Measurements from ENCODE around the gene STIM1.
"Not testable (repeated sequence)": the region's sequence is repeated elsewhere in the genome, so short reads cannot be mapped to it uniquely, and the experiment has no call there.

Gene STIM1

DNA sequence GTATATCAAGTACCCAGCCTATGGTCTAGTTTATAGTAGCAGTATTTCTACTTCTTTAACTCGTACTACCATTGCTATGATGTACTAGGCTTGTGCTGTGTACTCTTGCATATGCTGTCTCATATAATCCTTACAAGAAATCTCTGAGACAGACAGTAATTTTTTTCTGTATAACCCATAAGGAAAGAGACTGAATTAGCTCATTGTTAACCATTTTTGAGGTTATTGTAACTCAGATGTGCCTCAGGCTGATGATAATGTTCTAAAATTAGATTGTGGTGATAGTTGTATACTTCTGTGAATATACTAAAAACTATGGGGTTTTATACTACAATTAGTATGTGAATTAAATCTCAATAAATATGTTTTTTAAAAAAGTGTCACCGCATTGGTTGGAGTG, 127.0 kb downstream of the STIM1 start:
- no peak overlapping the region for H3K27ac Mint-ChIP-seq
- H3K9me3 Mint-ChIP-seq = no peaks in the 10 kb centered on the region
- H3K36me3 Mint-ChIP-seq (ENCODE audit: low read depth) = peaks cover 5% of the 10 kb centered on the region
- H3K4me1 Mint-ChIP-seq (ENCODE audit: low read depth) = peaks cover 61% of the 10 kb centered on the region
- no peak overlapping the region for H3K4me3 Mint-ChIP-seq
- H3K27me3 Mint-ChIP-seq (ENCODE audit: low read depth) = no peaks in the 10 kb centered on the region

DNA sequence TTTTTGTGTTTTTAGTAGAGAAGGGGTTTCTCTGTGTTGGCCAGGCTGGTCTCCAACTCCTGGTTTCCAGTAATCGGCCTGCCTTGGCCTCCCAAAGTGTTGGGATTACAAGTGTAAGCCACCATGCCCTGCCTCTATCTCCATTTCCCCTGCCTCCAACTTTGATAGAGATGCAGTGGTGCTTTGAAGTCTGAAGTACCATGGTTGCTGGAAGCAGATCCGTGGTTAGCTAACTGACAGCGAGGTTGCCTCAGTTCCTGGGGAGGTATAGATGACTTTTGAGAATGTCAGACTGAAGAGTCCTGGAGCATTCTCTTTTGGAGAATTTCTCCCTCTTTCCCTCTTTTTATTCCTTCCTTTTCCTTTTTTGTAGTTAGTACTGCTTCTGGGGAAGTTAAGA, 127.6 kb downstream of the STIM1 start:
- no peak overlapping the region for H3K4me3 Mint-ChIP-seq
- H3K9me3 Mint-ChIP-seq = no peaks in the 10 kb centered on the region
- H3K36me3 Mint-ChIP-seq (ENCODE audit: low read depth) = peaks cover 10% of the 10 kb centered on the region
- H3K4me1 Mint-ChIP-seq (ENCODE audit: low read depth) = peaks cover 67% of the 10 kb centered on the region
- no peaks in the 10 kb centered on the region for H3K27me3 Mint-ChIP-seq (ENCODE audit: low read depth)
- H3K27ac Mint-ChIP-seq = peak overlapping the region; percentile 10

DNA sequence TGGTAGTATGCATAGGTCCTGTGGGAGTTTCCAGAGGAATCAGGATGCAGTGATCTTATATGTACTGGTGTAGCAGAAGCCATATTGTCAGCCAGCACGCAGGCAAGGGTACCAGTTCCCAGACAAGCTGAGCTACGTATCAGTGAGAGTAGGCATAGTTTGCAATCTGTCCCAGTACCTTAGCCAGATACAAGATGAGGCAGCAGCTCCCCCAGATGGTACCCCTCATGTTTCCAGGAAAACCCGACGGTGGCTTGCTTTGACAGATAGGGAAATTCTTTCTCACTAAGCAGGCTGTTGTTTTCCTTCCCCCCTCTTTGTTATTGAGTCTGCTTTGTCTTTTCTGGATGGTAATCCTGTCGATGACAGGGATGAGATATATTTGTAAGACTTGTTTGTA, 129.4 kb downstream of the STIM1 start:
- peaks cover 10% of the 10 kb centered on the region for H3K36me3 Mint-ChIP-seq (ENCODE audit: low read depth)
- H3K27me3 Mint-ChIP-seq (ENCODE audit: low read depth) = no peaks in the 10 kb centered on the region
- peaks cover 64% of the 10 kb centered on the region for H3K4me1 Mint-ChIP-seq (ENCODE audit: low read depth)
- H3K9me3 Mint-ChIP-seq = peaks cover under 1% of the 10 kb centered on the region
- no peak overlapping the region for H3K4me3 Mint-ChIP-seq
- no peak overlapping the region for H3K27ac Mint-ChIP-seq

DNA sequence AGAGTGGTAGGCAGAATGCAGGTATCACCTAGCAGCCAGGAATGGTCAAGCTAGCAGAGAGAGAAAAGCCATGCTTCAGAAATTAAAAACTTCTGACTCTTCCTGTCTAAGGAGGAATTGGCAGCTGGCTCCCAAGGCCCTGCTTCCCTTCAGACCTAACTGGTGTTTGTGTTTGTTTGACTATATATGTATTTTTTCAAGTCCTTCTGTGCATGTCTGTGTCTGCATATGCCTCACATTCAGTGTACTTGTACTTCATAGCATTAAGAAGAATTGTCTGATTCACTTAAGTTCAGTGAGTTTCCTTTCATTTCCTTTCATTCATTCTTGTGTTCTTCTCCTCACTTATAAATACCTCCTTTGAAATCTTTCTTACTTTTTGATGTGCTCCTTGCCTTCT, 130.2 kb downstream of the STIM1 start:
- no peak overlapping the region for H3K27ac Mint-ChIP-seq

DNA sequence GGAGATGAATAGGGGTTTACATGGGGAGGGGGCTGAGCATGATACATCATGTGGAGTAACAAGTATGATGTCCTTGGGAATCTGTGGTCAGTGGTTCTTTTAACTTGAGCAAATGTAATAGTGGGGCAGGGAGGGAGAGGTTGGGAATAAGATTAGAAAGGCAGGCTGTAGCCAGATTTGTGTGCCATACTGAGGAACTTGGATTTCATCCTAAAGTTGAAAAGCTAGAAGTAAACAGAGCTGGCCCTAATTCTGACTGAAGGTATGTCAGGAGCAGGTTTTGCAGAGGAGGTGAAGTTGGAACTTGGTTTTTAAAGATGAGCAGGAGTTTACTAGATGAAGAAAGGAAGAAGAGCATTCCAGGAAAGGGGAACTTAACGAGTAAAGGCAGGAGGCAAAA, 130.8 kb downstream of the STIM1 start:
- H3K36me3 Mint-ChIP-seq (ENCODE audit: low read depth) = peaks cover 15% of the 10 kb centered on the region
- H3K9me3 Mint-ChIP-seq = peaks cover 3% of the 10 kb centered on the region
- no peak overlapping the region for H3K27ac Mint-ChIP-seq
- H3K4me1 Mint-ChIP-seq (ENCODE audit: low read depth) = peaks cover 65% of the 10 kb centered on the region
- H3K27me3 Mint-ChIP-seq (ENCODE audit: low read depth) = no peaks in the 10 kb centered on the region
- H3K4me3 Mint-ChIP-seq = no peak overlapping the region

More for the DNA sequence above, 130.2 kb downstream of the STIM1 start:
- no peak overlapping the region for H3K4me3 Mint-ChIP-seq
- H3K36me3 Mint-ChIP-seq (ENCODE audit: low read depth) = peaks cover 15% of the 10 kb centered on the region
- peaks cover 3% of the 10 kb centered on the region for H3K9me3 Mint-ChIP-seq
- no peaks in the 10 kb centered on the region for H3K27me3 Mint-ChIP-seq (ENCODE audit: low read depth)
- H3K4me1 Mint-ChIP-seq (ENCODE audit: low read depth) = peaks cover 66% of the 10 kb centered on the region

DNA sequence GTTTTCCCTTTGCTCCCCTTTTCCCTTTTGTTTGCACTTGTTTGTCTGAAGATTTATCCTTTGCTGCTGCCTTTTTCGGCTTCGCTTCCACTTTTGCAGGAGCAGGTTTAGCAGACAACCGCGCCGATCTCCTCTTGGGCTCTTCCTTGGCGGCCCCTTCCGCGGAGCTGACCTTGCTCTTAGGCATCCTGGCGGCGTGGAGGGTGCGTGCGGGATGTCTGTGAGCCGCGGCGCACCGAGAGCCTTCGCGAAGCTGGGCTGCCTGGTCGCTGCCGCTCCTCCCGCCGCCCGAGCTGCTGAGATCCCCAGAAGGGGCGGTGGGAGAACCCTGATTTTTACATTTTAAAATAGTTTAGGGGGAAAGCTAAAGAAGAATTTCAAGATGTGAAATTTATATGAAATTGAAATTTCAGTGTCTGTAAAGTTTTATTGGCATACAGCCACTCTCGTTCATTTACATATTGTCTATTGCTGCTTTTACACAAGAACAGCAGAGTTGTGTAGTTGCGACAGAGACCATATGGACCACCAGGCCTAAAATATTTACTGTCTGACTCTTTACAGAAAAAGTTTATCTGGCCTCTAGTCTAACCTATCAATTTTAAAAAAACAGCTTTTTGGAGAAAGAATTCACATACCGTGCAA, 133.9 kb downstream of the STIM1 start:
- Mint-ChIP-seq H3K9me3 (peaks cover 22% of the 10 kb centered on the region), H3K27me3 (ENCODE audit: low read depth) (no peaks in the 10 kb centered on the region), H3K4me1 (ENCODE audit: low read depth) (peaks cover 51% of the 10 kb centered on the region), H3K27ac (peak overlapping the region; percentile 46), H3K4me3 (peak overlapping the region; percentile 53), H3K36me3 (ENCODE audit: low read depth) (peaks cover 30% of the 10 kb centered on the region)

DNA sequence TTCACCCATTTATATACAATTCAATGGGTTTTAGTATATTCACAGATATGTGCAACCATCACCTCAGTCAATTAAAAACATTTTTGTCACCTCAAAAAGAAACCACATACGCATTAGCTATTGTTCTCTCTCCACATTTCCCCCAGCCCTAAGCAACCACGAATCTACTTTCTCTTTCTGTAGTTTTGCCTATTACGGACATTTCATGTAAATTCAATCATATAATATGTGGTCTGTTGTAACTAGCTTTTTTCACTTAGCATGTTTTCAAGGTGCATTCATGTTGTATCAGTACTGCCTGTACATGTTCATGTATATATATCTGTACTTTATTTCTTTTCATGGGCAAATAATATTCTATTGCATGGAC, 134.4 kb downstream of the STIM1 start:
- Mint-ChIP-seq H3K9me3 (peaks cover 28% of the 10 kb centered on the region), H3K27me3 (ENCODE audit: low read depth) (no peaks in the 10 kb centered on the region), H3K36me3 (ENCODE audit: low read depth) (peaks cover 34% of the 10 kb centered on the region), H3K4me3 (peak overlapping the region; percentile 53), H3K27ac (peak overlapping the region; percentile 46), H3K4me1 (ENCODE audit: low read depth) (peaks cover 47% of the 10 kb centered on the region)

DNA sequence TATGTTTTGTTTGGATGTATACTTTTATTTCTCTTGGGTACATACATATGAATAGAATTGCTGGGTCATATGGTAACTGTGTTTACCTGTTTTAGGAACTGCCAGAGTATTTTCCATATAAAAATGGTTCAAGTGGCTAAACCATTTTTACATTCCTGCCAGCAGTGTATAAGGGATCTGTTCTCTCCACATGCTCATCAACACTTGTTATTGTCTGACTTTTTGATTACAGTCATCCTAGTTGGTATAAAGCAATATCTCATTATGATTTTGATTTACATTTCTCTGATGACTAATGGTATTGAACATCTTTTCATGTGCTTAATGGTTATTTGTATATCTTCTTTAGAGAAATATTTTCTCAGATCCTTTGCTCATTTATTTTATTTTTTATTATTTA, 134.9 kb downstream of the STIM1 start:
- H3K27ac Mint-ChIP-seq = peak overlapping the region; percentile 46
- H3K4me1 Mint-ChIP-seq (ENCODE audit: low read depth) = peaks cover 46% of the 10 kb centered on the region
- peaks cover 38% of the 10 kb centered on the region for H3K36me3 Mint-ChIP-seq (ENCODE audit: low read depth)
- H3K4me3 Mint-ChIP-seq = peak overlapping the region; percentile 53
- H3K27me3 Mint-ChIP-seq (ENCODE audit: low read depth) = no peaks in the 10 kb centered on the region
- H3K9me3 Mint-ChIP-seq = peaks cover 33% of the 10 kb centered on the region

DNA sequence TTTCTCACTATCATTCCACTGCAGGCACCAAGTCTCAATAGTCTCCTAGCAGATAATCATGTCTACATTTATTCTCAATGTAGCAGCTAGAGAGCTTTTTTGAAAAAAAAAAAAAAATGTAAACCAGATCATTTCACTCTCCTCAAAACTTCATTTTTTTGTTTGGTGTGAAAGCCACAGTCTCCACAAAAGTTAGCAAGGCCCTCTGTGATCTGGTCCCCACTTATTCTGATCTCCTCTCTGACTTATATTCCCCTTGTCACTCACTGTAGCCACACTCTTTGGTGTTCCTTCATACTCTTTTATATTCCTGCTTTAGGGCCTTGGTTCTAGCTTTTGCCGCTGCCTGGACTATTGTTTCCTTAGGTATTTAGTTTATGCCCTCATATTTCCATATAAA, 137.5 kb downstream of the STIM1 start:
- Mint-ChIP-seq H3K27me3 (ENCODE audit: low read depth) (no peaks in the 10 kb centered on the region), H3K4me3 (no peak overlapping the region), H3K9me3 (peaks cover 33% of the 10 kb centered on the region), H3K36me3 (ENCODE audit: low read depth) (peaks cover 44% of the 10 kb centered on the region), H3K27ac (no peak overlapping the region), H3K4me1 (ENCODE audit: low read depth) (peaks cover 36% of the 10 kb centered on the region)

DNA sequence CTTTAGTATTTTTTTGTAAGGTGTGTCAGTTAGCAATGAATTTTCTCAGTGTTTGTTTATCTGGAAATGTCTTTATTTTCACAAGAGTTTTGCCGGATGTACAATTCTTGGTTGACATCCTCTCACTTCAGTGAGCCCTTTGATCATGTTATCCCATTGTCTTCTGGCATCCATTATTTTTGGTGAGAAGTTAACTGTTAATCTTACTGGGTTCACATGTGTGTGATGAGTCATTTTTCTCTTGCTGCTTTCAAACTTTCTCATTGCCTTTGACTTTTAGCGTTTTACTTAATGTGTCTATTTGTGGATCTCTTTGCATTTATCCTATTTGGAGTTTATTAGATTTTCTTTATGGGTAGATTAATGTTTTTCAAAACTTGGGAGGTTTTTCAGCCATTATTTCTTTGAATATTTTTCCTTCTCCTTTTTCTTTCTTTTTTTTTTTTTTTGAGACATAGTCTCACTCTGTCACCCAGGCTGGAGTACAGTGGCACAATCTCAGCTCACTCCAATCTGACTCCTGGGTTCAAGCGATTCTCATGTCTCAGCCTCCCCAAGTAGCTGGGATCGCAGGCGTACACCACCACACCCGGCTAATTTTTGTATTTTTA, 138.7 kb downstream of the STIM1 start:
- H3K4me3 Mint-ChIP-seq = no peak overlapping the region
- peak overlapping the region; percentile 39 for H3K27ac Mint-ChIP-seq
- H3K4me1 Mint-ChIP-seq (ENCODE audit: low read depth) = peaks cover 34% of the 10 kb centered on the region
- H3K9me3 Mint-ChIP-seq = peaks cover 39% of the 10 kb centered on the region
- H3K36me3 Mint-ChIP-seq (ENCODE audit: low read depth) = peaks cover 44% of the 10 kb centered on the region
- no peaks in the 10 kb centered on the region for H3K27me3 Mint-ChIP-seq (ENCODE audit: low read depth)

DNA sequence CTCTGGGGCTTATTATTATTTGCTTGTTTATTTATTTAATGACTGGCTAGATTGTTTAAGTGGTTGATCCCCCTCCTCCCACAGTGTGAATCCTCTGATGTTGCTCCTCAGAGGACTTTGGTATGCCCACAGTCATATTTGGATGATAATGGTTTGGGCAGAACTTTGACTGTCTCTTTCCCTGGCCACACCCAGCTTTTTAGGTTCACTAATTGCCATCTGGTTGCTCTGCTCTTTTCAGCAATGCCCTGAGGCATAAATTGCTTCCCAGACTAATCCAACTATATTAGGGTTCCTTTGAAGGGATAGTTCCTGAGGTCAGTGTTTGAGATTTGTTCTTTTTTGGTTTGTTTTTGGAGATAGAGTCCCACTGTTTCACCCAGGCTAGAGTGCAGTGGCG, 139.8 kb downstream of the STIM1 start:
- no peak overlapping the region for H3K4me3 Mint-ChIP-seq
- H3K27me3 Mint-ChIP-seq (ENCODE audit: low read depth) = no peaks in the 10 kb centered on the region
- peaks cover 26% of the 10 kb centered on the region for H3K4me1 Mint-ChIP-seq (ENCODE audit: low read depth)
- peaks cover 41% of the 10 kb centered on the region for H3K9me3 Mint-ChIP-seq
- H3K36me3 Mint-ChIP-seq (ENCODE audit: low read depth) = peaks cover 41% of the 10 kb centered on the region
- H3K27ac Mint-ChIP-seq = no peak overlapping the region

DNA sequence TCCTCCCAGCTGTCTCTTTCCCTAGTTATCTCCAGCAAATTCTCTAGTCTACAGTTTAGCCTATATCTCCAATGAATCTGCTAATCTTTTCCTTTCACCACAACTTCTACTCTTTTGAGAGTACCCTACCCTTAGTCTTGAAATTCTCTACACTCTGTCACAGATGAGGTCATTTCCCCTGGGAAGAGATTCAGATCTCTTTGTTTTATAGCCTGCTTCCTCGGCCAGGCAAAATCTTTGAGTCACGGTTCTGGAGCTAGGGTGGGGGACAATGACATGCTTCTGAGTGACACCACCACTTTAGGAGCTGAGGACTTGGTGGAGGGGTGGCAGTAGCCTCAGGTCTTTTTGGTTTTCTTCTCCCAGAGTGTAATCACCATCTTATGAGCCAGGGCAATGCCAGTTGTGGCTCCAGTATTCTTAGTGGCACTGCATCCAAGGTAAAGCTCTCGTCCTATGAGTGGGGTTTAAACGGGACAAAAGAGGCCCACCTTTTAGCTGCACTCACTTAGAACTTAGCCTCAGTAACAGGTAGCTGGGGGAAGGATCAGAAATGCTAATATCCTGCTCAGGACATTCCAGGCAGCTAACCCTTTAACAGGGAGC, 140.6 kb downstream of the STIM1 start:
- H3K36me3 Mint-ChIP-seq (ENCODE audit: low read depth) = peaks cover 43% of the 10 kb centered on the region
- no peak overlapping the region for H3K27ac Mint-ChIP-seq
- H3K9me3 Mint-ChIP-seq = peaks cover 45% of the 10 kb centered on the region
- no peak overlapping the region for H3K4me3 Mint-ChIP-seq
- peaks cover 22% of the 10 kb centered on the region for H3K4me1 Mint-ChIP-seq (ENCODE audit: low read depth)
- no peaks in the 10 kb centered on the region for H3K27me3 Mint-ChIP-seq (ENCODE audit: low read depth)

DNA sequence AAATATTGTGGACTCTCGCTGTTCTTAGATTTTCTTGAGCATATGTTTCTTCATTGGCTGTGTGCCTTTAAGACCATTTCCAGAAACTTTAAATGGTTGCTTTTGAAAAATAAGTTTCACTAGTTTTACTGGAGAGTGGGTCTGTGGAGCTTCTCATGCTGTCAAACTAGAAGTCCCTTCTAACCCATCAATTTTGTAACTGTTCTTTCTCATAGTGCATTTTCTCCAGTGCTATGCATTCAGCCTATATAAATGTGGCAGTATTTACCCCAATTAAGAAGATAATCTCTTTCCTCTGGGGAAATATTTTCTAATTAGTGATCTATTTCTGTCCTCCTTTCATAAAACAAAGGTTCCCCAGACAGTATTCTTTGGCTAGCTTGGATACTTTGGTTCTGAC, 141.2 kb downstream of the STIM1 start:
- no peaks in the 10 kb centered on the region for H3K27me3 Mint-ChIP-seq (ENCODE audit: low read depth)
- peaks cover 43% of the 10 kb centered on the region for H3K36me3 Mint-ChIP-seq (ENCODE audit: low read depth)
- no peak overlapping the region for H3K27ac Mint-ChIP-seq
- peaks cover 45% of the 10 kb centered on the region for H3K9me3 Mint-ChIP-seq
- no peak overlapping the region for H3K4me3 Mint-ChIP-seq
- peaks cover 22% of the 10 kb centered on the region for H3K4me1 Mint-ChIP-seq (ENCODE audit: low read depth)

DNA sequence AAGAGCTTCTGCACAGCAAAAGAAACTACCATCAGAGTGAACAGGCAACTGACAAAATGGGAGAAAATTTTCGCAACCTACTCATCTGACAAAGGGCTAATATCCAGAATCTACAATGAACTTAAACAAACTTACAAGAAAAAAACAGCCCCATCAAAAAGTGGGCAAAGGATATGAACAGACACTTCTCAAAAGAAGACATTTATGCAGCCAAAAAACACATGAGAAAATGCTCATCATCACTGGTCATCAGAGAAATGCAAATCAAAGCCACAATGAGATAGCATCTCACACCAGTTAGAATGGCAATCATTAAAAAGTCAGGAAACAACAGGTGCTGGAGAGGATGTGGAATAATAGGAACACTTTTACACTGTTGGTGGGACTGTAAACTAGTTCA, 149.3 kb downstream of the STIM1 start:
- not testable (repeated sequence) for H3K9me3 Mint-ChIP-seq; H3K4me3 Mint-ChIP-seq; H3K36me3 Mint-ChIP-seq (ENCODE audit: low read depth); H3K27me3 Mint-ChIP-seq (ENCODE audit: low read depth)
- H3K4me1 Mint-ChIP-seq (ENCODE audit: low read depth) = peaks cover 12% of the 10 kb centered on the region
- peak overlapping the region; percentile 45 for H3K27ac Mint-ChIP-seq

DNA sequence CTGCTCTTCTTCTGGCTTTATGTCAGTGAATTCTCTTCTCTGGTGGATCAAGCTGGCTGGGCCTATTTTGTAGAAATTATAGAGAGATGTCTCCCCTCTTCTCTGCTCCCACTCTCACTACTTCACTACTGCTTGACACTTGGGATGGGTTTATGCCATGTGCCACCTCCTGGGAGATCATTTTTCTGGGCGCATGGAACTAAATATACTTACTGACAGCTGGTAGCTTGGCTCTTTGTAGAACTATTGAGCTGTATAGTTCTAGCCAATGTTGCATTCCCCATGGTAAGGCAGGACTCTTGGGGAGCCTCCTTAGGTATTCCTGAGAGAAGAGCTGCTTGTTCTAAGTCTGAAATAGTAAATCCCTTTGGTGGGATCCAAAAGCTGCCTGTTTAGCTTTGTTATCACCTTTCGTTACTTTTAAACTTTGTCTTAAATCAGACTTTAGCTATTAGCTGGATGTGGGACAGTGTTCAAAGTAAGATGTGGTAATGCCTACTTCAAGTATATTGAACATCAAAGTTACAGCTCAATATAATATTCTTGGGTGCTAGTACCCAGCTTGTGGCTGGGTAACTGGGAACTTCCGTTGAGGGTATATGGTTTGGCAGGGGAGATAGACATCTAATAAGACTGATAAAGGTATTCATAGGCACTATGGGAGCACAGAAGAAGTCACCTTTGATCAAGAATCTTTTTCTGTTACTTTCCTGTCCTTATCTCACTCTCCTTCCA, 151.6 kb downstream of the STIM1 start:
- no peaks in the 10 kb centered on the region for H3K27me3 Mint-ChIP-seq (ENCODE audit: low read depth)
- peaks cover 17% of the 10 kb centered on the region for H3K4me1 Mint-ChIP-seq (ENCODE audit: low read depth)
- peaks cover 14% of the 10 kb centered on the region for H3K36me3 Mint-ChIP-seq (ENCODE audit: low read depth)
- no peak overlapping the region for H3K27ac Mint-ChIP-seq
- H3K4me3 Mint-ChIP-seq = no peak overlapping the region
- peaks cover 8% of the 10 kb centered on the region for H3K9me3 Mint-ChIP-seq
